ENCODE measurements around the gene GALNT4. TPM values are rescaled to one million over a fixed set of nuclear protein-coding genes. Genes with fewer than 3 reads are reported as not detected.

The GALNT4 gene
- total RNA-seq, 2 donors from 2014 or later = 37.2 to 54.4 TPM

DNA sequence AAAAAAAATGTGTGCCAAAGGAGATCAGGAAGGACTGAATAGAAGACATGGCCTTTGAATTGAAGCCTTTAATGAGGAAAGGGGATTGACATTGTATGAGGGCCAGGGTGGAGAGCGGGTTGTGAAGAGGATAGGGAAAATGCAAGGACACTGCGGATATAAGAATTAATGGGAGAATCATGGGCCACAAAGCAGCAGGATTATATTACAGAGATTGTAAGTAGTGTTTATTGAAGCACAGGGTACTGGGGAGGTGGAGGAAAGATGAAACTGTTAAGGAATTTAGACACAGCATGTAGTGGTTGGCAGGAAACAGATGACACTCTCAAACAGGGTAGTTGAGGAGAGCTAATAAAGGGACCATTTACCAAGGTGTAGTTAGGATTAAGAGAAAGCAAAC lies 17.6 kb upstream of the GALNT4 start:
- Histone ChIP-seq H3K9me3 (no peaks in the 10 kb centered on the region), H3K4me1 (peaks cover 2% of the 10 kb centered on the region), H3K27ac (no peak overlapping the region), H3K9ac (ENCODE audit: low read depth in 2 of 2, low read length in 2 of 2) (no peak overlapping the region), H3K36me3 (no peaks in the 10 kb centered on the region), H3K27me3 (no peaks in the 10 kb centered on the region), H3K4me3 (no peak overlapping the region)
- no peak for DNase-seq
- TF ChIP-seq, protein P1, sequence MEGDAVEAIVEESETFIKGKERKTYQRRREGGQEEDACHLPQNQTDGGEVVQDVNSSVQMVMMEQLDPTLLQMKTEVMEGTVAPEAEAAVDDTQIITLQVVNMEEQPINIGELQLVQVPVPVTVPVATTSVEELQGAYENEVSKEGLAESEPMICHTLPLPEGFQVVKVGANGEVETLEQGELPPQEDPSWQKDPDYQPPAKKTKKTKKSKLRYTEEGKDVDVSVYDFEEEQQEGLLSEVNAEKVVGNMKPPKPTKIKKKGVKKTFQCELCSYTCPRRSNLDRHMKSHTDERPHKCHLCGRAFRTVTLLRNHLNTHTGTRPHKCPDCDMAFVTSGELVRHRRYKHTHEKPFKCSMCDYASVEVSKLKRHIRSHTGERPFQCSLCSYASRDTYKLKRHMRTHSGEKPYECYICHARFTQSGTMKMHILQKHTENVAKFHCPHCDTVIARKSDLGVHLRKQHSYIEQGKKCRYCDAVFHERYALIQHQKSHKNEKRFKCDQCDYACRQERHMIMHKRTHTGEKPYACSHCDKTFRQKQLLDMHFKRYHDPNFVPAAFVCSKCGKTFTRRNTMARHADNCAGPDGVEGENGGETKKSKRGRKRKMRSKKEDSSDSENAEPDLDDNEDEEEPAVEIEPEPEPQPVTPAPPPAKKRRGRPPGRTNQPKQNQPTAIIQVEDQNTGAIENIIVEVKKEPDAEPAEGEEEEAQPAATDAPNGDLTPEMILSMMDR (IDR thresholded peaks at IDR 0.05) = no peak
- intact Hi-C loops (cut with DNase I) = loop anchor here (5.0 to 10.0 kb wide), 3 partner anchors 423 to 560 kb away; no protein-coding TSS in a partner anchor

DNA sequence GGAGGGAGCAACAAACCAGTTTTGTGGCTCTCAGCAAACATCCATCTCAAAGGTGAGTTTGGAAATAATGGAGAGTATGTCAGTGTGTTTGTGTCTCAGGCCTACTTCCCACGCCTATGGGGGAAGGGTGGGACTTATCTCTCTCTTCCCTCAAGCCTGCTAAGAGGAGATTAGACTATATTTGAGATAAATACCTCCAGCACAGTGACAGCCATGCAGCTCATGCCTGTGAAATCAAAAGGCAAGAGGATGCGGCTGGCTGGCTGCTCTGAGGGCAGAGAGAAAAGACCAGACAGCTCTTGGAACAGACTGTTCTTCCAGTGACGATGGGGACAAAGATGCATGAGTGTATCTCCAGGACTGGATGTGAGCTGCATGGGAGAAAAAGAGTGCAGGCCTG lies 16.0 kb upstream of the GALNT4 start:
- intact Hi-C loops (cut with DNase I) = loop anchor here (5.0 to 10.0 kb wide), 3 partner anchors 424 to 562 kb away; no protein-coding TSS in a partner anchor

DNA sequence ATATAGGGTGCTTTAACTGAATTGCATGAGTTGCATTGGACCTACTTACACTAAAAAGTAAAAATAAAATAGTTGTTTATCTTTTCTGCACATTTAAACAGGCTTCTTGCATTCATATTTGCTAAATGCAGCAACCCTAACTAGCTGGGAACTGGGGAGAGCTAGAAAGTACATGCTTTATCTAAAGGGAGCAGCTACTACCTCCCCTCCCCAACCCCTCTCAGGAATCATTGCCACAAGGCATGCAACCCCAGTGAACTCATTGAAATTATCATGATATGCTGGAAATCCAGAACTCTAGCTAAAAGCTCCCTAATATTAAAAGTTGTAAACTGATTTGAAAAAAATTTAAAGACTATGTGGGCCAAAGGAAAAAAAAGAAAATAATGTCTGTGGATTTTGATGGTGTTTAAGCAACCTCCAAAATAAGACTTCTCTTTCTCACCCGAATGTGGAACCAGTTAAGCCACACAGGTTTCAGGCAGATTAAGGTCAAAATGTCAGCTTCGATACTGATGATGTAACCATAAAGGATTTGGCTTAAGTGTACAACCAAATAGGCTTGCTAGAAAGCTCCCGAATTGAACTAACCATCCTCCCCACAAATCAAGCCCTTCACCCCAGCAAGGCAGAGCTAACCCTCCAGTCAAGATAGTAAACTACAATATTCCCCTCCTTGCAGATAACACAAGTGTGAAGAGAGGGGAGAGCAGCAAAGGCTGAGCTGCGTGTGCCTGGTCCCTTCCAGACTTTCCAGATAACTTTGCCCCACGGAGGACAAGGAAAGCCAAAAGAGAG lies 15.0 kb upstream of the GALNT4 start:
- DNase-seq = no peak
- Histone ChIP-seq H3K9ac (ENCODE audit: low read depth in 2 of 2, low read length in 2 of 2) (no peak overlapping the region), H3K4me3 (no peak overlapping the region), H3K27ac (no peak overlapping the region), H3K9me3 (no peaks in the 10 kb centered on the region), H3K4me1 (peaks cover 2% of the 10 kb centered on the region), H3K36me3 (no peaks in the 10 kb centered on the region), H3K27me3 (no peaks in the 10 kb centered on the region)
- TF ChIP-seq, protein P1 (IDR thresholded peaks at IDR 0.05) = no peak
- intact Hi-C loops (cut with DNase I) = loop anchor here (5.0 to 10.0 kb wide), 3 partner anchors 425 to 563 kb away; no protein-coding TSS in a partner anchor

More for the DNA sequence above, 16.0 kb upstream of the GALNT4 start:
- Histone ChIP-seq H3K27me3 (no peaks in the 10 kb centered on the region), H3K4me3 (no peak overlapping the region), H3K9me3 (no peaks in the 10 kb centered on the region), H3K27ac (no peak overlapping the region), H3K36me3 (no peaks in the 10 kb centered on the region), H3K4me1 (peaks cover 2% of the 10 kb centered on the region), H3K9ac (ENCODE audit: low read depth in 2 of 2, low read length in 2 of 2) (no peak overlapping the region)
- no peak for DNase-seq
- TF ChIP-seq, protein P1 (IDR thresholded peaks at IDR 0.05) = no peak

DNA sequence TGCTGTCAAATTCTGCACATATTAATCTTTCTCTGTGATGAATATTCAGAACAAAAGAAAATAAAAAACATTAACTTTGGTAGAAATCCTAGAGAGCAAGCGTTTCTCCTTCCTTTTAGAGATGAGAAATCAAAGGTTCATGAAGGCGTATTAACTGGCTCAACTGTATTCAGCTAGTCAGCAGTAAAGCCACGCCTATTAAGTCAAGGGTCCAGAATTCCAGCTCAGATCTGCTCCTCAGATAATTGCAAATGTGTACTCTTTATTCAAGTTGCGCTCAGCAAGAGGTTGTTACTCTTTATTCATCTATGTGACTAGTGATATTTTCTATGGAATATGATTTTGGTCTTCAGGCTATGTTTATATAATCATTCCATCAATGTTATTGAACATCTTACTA lies 14.3 kb upstream of the GALNT4 start:
- no peak overlapping the region for H3K27ac ChIP-seq

DNA sequence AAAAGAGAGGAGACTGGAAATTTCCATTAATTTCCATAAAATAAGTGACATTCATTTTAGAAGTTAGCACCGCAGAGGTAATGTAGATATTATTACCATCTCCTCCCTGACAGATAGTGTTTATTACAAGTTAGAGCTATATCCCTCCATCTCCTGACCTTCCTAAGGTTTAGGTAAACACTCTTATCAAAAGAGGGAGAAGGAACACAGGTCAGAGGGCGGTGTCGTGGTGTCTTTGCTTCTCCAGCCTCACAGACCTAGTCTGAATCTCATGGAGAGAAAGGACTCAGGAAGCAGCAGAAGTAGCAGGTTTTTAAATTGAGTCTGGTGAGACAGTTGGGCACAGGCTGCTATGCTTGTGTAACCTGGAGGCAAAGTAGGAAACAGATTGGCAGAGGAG lies 12.8 kb upstream of the GALNT4 start:
- Histone ChIP-seq H3K9me3 (no peaks in the 10 kb centered on the region), H3K9ac (ENCODE audit: low read depth in 2 of 2, low read length in 2 of 2) (no peak overlapping the region), H3K36me3 (no peaks in the 10 kb centered on the region), H3K27ac (no peak overlapping the region), H3K27me3 (no peaks in the 10 kb centered on the region), H3K4me1 (no peaks in the 10 kb centered on the region), H3K4me3 (no peak overlapping the region)
- intact Hi-C loops (cut with DNase I) = no loop called here
- TF ChIP-seq, protein P1 (IDR thresholded peaks at IDR 0.05) = no peak
- no peak for DNase-seq

More for the DNA sequence above, 14.3 kb upstream of the GALNT4 start:
- intact Hi-C loops (cut with DNase I) = no loop called here
- no peaks in the 10 kb centered on the region for H3K36me3 ChIP-seq
- DNase-seq = no peak
- H3K27me3 ChIP-seq = no peaks in the 10 kb centered on the region
- no peak overlapping the region for H3K9ac ChIP-seq (ENCODE audit: low read depth in 2 of 2, low read length in 2 of 2)
- peaks cover 2% of the 10 kb centered on the region for H3K4me1 ChIP-seq
- H3K9me3 ChIP-seq = no peaks in the 10 kb centered on the region
- TF ChIP-seq, protein P1 (IDR thresholded peaks at IDR 0.05) = no peak
- H3K4me3 ChIP-seq = no peak overlapping the region
